HepG2 (cell line): ENCODE results near the gene SPATS2. TPM values are rescaled to one million over a fixed set of nuclear protein-coding genes. Genes with fewer than 3 reads are reported as not detected.

Experiments used
- GATA4 ChIP-seq: sonication (generic); IDR thresholded peaks from 2 replicates; pipeline ENCODE4 v1.6.1; 2016; ENCODE audit warnings: antibody characterized with exemption, low read depth, borderline replicate concordance
- HOXA3 ChIP-seq: sonication (generic); formaldehyde crosslinking; IDR thresholded peaks from 2 replicates; pipeline ENCODE4 v1.5.0; 2020; ENCODE audit warnings: missing genetic modification reagents
- HOXA5 ChIP-seq: sonication (generic); formaldehyde crosslinking; IDR thresholded peaks from 2 replicates; pipeline ENCODE4 v1.4.0; 2020; ENCODE audit warnings: missing genetic modification reagents
- HOXD1 ChIP-seq: sonication (generic); formaldehyde crosslinking; IDR thresholded peaks from 2 replicates; pipeline ENCODE4 v1.5.0; 2020; ENCODE audit warnings: missing genetic modification reagents
- IRX3 ChIP-seq: sonication (generic); formaldehyde crosslinking; IDR thresholded peaks from 2 replicates; pipeline ENCODE4 v1.8.1; 2023; ENCODE audit warnings: mild to moderate bottlenecking, low read depth, missing genetic modification reagents, borderline replicate concordance
- KLF9 ChIP-seq: IDR thresholded peaks from 2 replicates; pipeline ENCODE4 v1.6.1; 2016; ENCODE audit warnings: low read depth
- MTA3 ChIP-seq: sonication (generic); formaldehyde crosslinking; IDR thresholded peaks from 2 replicates; pipeline ENCODE4 v1.4.0; 2020; ENCODE audit warnings: missing genetic modification reagents
- NR2F1 ChIP-seq, 2 experiments: fragments of 450-650 bp in 1 of 2; formaldehyde crosslinking in 1 of 2; IDR thresholded peaks; 2 replicates each; pipeline versions ENCODE4 v1.5.0 to v1.6.1; 2016 to 2020; ENCODE audit warnings: mild to moderate bottlenecking in 1 of 2, missing compliant biosample characterization in 1 of 2, missing genetic modification reagents in 1 of 2, moderate library complexity in 1 of 2
- RARG ChIP-seq: sonication (generic); formaldehyde crosslinking; IDR thresholded peaks from 2 replicates; pipeline ENCODE4 v1.4.0; 2020; ENCODE audit warnings: low read depth, mild to moderate bottlenecking, missing genetic modification reagents
- RBFOX2 ChIP-seq: fragments of 200-400 bp; formaldehyde crosslinking; IDR thresholded peaks from 2 replicates; pipeline ENCODE4 v1.6.1; 2017; ENCODE audit warnings: low read depth, mild to moderate bottlenecking, low read length
- RELA ChIP-seq: sonication (generic); formaldehyde crosslinking; IDR thresholded peaks from 2 replicates; pipeline ENCODE4 v1.4.0; 2020; ENCODE audit warnings: missing genetic modification reagents
- SKI ChIP-seq: fragments of 450-650 bp; IDR thresholded peaks from one replicate; pipeline ENCODE4 v1.6.1; 2018; ENCODE audit warnings: mild to moderate bottlenecking; ENCODE audit not compliant: partially characterized antibody
- SNAPC2 ChIP-seq: sonication (generic); formaldehyde crosslinking; IDR thresholded peaks from 2 replicates; pipeline ENCODE4 v1.8.1; 2022; ENCODE audit warnings: mild to moderate bottlenecking, missing genetic modification reagents
- TAF1 ChIP-seq: sonication (generic); formaldehyde crosslinking; IDR thresholded peaks from 2 replicates; pipeline ENCODE4 v1.4.0; 2020; ENCODE audit warnings: missing genetic modification reagents
- TEAD2 ChIP-seq: sonication (generic); formaldehyde crosslinking; IDR thresholded peaks from 2 replicates; pipeline ENCODE4 v1.9.0; 2021; ENCODE audit warnings: missing genetic modification reagents
- TGIF2 ChIP-seq: IDR thresholded peaks from 2 replicates; pipeline ENCODE4 v1.6.1; 2016; ENCODE audit warnings: control low read depth, missing compliant biosample characterization
- ZNF136 ChIP-seq: sonication (generic); formaldehyde crosslinking; IDR thresholded peaks from 2 replicates; pipeline ENCODE4 v1.8.1; 2022; ENCODE audit warnings: low read depth, mild to moderate bottlenecking, moderate library complexity, missing genetic modification reagents
- ZNF569 ChIP-seq: sonication (generic); formaldehyde crosslinking; IDR thresholded peaks from 2 replicates; pipeline ENCODE4 v1.5.0; 2020; ENCODE audit warnings: mild to moderate bottlenecking, missing genetic modification reagents, moderate library complexity, borderline replicate concordance
- ZNF7 ChIP-seq: IDR thresholded peaks from 2 replicates; pipeline ENCODE4 v1.6.1; 2016; ENCODE audit warnings: missing biosample characterization, missing genetic modification reagents
- ZNF703 ChIP-seq: sonication (generic); formaldehyde crosslinking; IDR thresholded peaks from 2 replicates; pipeline ENCODE4 v1.5.1; 2020; ENCODE audit warnings: missing genetic modification reagents, mild to moderate bottlenecking, moderate library complexity, borderline replicate concordance
- polyA plus RNA-seq, 8 experiments: library from polyadenylated mRNA; depleted of rRNA in 3 of 8; stranded (reverse) in 7 of 8; unstranded in 1 of 8; fragments of >200 nt; fragmentation: Illumina TruSeq in 4 of 8; extraction: Trizol in 4 of 8; gene quantifications; 2 replicates each; pipeline versions ENCODE4 v1.2.1 to v1.2.3, GENCODE V29; 2011 to 2016; ENCODE audit warnings: low read depth in 4 of 8, missing spikeins in 1 of 8, mixed read lengths in 1 of 8; ENCODE audit not compliant: insufficient read depth in 1 of 8
- total RNA-seq, 5 experiments: library from RNA; depleted of rRNA; stranded (reverse); fragments of >200 nt; fragmentation: Illumina TruSeq; extraction: Trizol; gene quantifications; 2 replicates each; pipeline ENCODE4 v1.2.3, GENCODE V29; 2016; ENCODE audit warnings: low read depth in 1 of 5
- TF ChIP-seq, protein P1 (sequence below): sonication (generic); formaldehyde crosslinking; conservative IDR thresholded peaks from 2 replicates; pipeline ENCODE4 v1.4.0; 2020; ENCODE audit warnings: missing genetic modification reagents
- TF ChIP-seq, protein P2 (sequence below): IDR thresholded peaks from 2 replicates; pipeline ENCODE4 v1.6.1; 2016; ENCODE audit warnings: missing biosample characterization, missing genetic modification reagents, low read depth
- TF ChIP-seq, protein P3 (sequence below): sonication (generic); formaldehyde crosslinking; IDR thresholded peaks from 2 replicates; pipeline ENCODE4 v1.5.0; 2020; ENCODE audit warnings: missing genetic modification reagents
- TF ChIP-seq, protein P4 (sequence below): conservative IDR thresholded peaks from 2 replicates; pipeline ENCODE4 v1.6.1; 2018; ENCODE audit warnings: missing genetic modification reagents

The SPATS2 gene
- total and polyA plus RNA-seq, 2 of the 13 experiments (the other 11 are each of a cell fraction or from before 2014, with no cell fraction given), result 19.3 to 28.1 TPM

DNA sequence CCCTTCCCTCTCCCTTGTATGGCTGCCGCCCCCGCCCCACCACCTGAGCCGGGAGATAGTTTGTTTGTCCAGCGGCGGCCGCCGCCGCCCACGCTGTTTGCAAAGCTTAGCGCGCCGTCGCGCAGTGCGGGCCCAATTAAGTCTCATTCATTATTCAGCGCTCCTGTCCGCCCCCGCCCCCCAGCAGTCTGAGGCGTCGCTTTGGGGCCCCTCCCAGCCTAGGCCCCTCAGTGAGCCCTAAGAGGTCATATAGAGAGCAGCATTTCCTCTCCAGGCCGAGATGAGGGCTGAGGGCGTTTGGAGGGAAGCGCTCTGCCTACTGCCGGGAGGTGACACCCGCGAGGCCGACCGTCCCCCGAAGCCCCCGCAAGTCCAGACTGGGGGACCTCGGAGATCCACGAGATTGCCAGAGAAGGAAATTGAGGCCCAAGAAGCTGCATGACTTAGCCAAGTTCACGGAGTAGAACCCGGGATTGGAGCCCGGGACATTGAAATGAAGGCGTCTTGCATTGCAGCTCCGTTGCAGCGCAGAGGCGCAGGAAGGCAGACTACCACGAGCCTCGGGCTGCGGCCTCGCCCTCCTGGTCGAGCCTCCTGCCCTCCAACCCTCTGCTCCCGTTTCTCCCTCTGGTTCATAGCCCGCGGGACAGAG is 20.5 kb upstream of the SPATS2 start, which contains the start of gene DNAJC22 (continued):
- TF ChIP-seq ZNF569 (CRISPR knock-in tag), result no peak
- TF ChIP-seq, protein P1, sequence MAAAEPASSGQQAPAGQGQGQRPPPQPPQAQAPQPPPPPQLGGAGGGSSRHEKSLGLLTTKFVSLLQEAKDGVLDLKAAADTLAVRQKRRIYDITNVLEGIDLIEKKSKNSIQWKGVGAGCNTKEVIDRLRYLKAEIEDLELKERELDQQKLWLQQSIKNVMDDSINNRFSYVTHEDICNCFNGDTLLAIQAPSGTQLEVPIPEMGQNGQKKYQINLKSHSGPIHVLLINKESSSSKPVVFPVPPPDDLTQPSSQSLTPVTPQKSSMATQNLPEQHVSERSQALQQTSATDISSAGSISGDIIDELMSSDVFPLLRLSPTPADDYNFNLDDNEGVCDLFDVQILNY (CRISPR knock-in tag), result no peak
- no peak for TF ChIP-seq TAF1 (CRISPR knock-in tag)
- TF ChIP-seq, protein P2, sequence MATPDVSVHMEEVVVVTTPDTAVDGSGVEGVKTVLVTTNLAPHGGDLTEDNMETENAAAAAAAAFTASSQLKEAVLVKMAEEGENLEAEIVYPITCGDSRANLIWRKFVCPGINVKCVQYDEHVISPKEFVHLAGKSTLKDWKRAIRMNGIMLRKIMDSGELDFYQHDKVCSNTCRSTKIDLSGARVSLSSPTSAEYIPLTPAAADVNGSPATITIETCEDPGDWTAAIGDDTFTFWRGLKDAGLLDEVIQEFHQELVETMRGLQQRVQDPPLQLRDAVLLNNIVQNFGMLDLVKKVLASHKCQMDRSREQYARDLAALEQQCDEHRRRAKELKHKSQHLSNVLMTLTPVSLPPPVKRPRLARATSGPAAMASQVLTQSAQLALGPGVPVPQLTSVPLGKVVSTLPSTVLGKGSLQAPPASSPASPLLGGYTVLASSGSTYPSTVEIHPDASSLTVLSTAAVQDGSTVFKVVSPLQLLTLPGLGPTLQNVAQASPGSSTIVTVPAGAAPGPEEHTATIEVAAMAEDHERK (CRISPR knock-in tag), result no peak
- no peak for TF ChIP-seq HOXD1 (CRISPR knock-in tag)
- TF ChIP-seq SKI, result no peak
- no peak for TF ChIP-seq SNAPC2 (CRISPR knock-in tag)
- no peak for TF ChIP-seq RELA (CRISPR knock-in tag)
- peak; percentile 62; the same call in 1 of the 2 replicates for TF ChIP-seq TGIF2 (CRISPR knock-in tag)
- TF ChIP-seq GATA4, result no peak
- TF ChIP-seq ZNF136 (CRISPR knock-in tag), result no peak
- TF ChIP-seq ZNF7 (CRISPR knock-in tag), result no peak
- TF ChIP-seq, protein P3, sequence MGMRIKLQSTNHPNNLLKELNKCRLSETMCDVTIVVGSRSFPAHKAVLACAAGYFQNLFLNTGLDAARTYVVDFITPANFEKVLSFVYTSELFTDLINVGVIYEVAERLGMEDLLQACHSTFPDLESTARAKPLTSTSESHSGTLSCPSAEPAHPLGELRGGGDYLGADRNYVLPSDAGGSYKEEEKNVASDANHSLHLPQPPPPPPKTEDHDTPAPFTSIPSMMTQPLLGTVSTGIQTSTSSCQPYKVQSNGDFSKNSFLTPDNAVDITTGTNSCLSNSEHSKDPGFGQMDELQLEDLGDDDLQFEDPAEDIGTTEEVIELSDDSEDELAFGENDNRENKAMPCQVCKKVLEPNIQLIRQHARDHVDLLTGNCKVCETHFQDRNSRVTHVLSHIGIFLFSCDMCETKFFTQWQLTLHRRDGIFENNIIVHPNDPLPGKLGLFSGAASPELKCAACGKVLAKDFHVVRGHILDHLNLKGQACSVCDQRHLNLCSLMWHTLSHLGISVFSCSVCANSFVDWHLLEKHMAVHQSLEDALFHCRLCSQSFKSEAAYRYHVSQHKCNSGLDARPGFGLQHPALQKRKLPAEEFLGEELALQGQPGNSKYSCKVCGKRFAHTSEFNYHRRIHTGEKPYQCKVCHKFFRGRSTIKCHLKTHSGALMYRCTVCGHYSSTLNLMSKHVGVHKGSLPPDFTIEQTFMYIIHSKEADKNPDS (CRISPR knock-in tag), result no peak
- TF ChIP-seq KLF9 (CRISPR knock-in tag), result no peak
- TF ChIP-seq TEAD2 (CRISPR knock-in tag), result no peak
- no peak for TF ChIP-seq NR2F1 (CRISPR knock-in tag; IDR thresholded peaks at IDR 0.05)
- TF ChIP-seq, protein P4, sequence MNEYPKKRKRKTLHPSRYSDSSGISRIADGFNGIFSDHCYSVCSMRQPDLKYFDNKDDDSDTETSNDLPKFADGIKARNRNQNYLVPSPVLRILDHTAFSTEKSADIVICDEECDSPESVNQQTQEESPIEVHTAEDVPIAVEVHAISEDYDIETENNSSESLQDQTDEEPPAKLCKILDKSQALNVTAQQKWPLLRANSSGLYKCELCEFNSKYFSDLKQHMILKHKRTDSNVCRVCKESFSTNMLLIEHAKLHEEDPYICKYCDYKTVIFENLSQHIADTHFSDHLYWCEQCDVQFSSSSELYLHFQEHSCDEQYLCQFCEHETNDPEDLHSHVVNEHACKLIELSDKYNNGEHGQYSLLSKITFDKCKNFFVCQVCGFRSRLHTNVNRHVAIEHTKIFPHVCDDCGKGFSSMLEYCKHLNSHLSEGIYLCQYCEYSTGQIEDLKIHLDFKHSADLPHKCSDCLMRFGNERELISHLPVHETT (CRISPR knock-in tag), result no peak
- TF ChIP-seq ZNF703 (CRISPR knock-in tag), result no peak
- no peak for TF ChIP-seq HOXA5
- no peak for TF ChIP-seq RARG (CRISPR knock-in tag)
- TF ChIP-seq IRX3, result no peak
- no peak for TF ChIP-seq MTA3 (CRISPR knock-in tag)
- TF ChIP-seq HOXA3 (CRISPR knock-in tag), result peak; percentile 30; the same call in 1 of the 2 replicates
- TF ChIP-seq RBFOX2, result no peak
